Measurements from ENCODE around the gene PIP5K1C. TPM values are rescaled to one million over a fixed set of nuclear protein-coding genes. Genes with fewer than 3 reads are reported as not detected.

Gene PIP5K1C
- total RNA-seq, 2 donors from 2014 or later, result 31.3 to 45.8 TPM

DNA sequence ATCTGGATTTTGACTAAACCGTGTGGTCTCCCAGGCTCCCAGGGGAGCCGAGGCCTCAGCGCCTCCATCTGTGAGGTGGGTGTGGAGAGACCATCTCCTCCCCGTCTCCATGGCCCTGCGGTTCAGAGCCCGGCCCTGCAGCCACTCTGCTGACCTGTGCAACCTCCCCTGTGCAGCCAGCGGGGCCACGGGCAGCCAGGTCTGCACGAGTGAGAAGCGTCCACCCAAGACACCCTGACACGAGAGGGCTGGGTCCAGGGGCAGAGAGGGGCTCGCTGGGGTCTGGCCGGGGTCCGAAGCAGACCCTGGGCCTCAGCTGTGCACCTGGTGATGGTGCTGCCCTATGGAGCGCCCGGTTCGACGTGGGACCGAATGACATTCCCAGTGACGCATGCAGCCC lies 63.3 kb downstream of the PIP5K1C start:
- H3K4me3 ChIP-seq, result no peak overlapping the region
- no peak for DNase-seq (ENCODE audit: low spot score)
- H3K9me3 ChIP-seq, result no peaks in the 10 kb centered on the region
- H3K4me1 ChIP-seq, result no peaks in the 10 kb centered on the region
- H3K36me3 ChIP-seq, result peaks cover 67% of the 10 kb centered on the region
- TF ChIP-seq, protein P1, sequence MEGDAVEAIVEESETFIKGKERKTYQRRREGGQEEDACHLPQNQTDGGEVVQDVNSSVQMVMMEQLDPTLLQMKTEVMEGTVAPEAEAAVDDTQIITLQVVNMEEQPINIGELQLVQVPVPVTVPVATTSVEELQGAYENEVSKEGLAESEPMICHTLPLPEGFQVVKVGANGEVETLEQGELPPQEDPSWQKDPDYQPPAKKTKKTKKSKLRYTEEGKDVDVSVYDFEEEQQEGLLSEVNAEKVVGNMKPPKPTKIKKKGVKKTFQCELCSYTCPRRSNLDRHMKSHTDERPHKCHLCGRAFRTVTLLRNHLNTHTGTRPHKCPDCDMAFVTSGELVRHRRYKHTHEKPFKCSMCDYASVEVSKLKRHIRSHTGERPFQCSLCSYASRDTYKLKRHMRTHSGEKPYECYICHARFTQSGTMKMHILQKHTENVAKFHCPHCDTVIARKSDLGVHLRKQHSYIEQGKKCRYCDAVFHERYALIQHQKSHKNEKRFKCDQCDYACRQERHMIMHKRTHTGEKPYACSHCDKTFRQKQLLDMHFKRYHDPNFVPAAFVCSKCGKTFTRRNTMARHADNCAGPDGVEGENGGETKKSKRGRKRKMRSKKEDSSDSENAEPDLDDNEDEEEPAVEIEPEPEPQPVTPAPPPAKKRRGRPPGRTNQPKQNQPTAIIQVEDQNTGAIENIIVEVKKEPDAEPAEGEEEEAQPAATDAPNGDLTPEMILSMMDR (IDR thresholded peaks at IDR 0.05), result no peak
- no peak overlapping the region for H3K27ac ChIP-seq
- no peaks in the 10 kb centered on the region for H3K27me3 ChIP-seq

DNA sequence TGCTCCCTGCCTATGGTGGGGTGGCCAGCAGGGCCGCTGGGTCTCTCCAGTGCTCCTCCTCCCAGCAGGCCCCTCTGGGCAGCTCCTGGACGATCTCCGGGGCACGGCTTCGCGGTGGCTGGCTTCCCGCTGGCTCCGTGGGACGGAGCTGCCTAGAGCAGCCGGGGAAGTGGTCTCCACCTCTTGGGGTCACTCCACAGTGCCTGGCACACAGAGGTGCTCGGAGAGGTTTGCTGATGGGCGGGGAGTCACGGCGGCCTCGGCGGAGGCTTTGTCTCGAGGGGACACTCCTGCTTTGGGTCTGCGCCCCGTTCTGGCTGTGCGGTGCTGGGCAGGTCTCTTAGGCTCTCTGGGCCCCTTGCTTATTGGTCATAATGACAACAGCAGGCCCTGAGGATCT lies 63.8 kb downstream of the PIP5K1C start:
- no peak overlapping the region for H3K27ac ChIP-seq
- DNase-seq (ENCODE audit: low spot score), result no peak
- peaks cover 67% of the 10 kb centered on the region for H3K36me3 ChIP-seq
- TF ChIP-seq, protein P1 (IDR thresholded peaks at IDR 0.05), result no peak
- no peak overlapping the region for H3K4me3 ChIP-seq
- H3K9me3 ChIP-seq, result no peaks in the 10 kb centered on the region
- no peaks in the 10 kb centered on the region for H3K27me3 ChIP-seq
- no peaks in the 10 kb centered on the region for H3K4me1 ChIP-seq

DNA sequence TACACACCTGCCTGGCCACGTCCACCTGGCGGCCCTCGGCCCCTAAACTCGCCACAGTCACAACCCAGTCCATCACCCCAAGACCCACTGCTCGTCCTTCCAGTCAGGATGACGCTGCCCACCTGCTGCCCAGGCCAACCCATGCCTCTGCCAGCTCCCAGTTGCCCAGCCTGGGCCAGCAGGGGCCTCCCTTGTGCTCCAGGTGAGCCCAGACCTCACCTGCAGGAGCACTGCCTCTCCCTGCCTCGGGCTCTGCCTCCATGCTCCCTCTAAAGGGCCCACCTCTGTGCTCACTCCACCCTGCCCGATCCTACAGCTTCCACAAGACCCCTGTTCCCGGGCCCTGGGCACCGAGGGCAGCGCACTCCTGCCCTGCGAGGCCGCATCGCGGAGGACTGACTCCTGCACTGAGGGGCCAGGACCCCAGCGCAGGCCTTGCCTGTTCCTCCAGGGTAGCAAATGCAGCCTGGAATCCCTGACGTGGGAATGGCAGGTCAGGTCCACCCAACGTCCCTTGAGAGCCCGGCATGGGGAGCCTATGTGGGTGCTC lies 65.7 kb downstream of the PIP5K1C start:
- Histone ChIP-seq H3K27me3 (no peaks in the 10 kb centered on the region), H3K36me3 (peaks cover 58% of the 10 kb centered on the region), H3K9me3 (no peaks in the 10 kb centered on the region), H3K27ac (no peak overlapping the region), H3K4me1 (no peaks in the 10 kb centered on the region), H3K4me3 (no peak overlapping the region)
- DNase-seq (ENCODE audit: low spot score), result no peak
- TF ChIP-seq, protein P1 (IDR thresholded peaks at IDR 0.05), result no peak

DNA sequence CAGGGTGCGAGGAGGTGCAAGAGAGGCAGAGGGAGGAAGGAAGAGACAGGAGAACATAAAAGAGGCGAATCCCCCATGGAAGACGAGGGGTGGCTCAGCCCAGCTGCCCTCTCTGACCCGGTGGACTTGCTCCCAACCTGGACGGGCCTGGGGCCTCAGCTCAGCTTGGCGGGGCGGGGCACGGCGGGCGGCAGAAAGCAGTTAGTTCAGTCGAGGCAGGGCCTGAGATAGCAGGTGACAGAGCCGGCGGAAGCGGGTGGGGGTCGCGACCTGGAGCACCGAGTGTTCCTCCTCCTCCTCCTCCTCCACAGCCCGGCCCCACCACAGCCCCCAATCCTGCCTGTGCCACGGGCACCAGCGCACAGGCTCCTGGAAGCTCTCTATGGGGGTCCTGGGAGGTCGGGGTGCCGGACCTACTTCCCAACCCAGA lies 66.7 kb downstream of the PIP5K1C start:
- H3K27me3 ChIP-seq, result no peaks in the 10 kb centered on the region
- H3K27ac ChIP-seq, result no peak overlapping the region
- peaks cover 48% of the 10 kb centered on the region for H3K36me3 ChIP-seq
- TF ChIP-seq, protein P1 (IDR thresholded peaks at IDR 0.05), result no peak
- no peak overlapping the region for H3K4me3 ChIP-seq
- H3K9me3 ChIP-seq, result no peaks in the 10 kb centered on the region
- no peaks in the 10 kb centered on the region for H3K4me1 ChIP-seq
- no peak for DNase-seq (ENCODE audit: low spot score)

DNA sequence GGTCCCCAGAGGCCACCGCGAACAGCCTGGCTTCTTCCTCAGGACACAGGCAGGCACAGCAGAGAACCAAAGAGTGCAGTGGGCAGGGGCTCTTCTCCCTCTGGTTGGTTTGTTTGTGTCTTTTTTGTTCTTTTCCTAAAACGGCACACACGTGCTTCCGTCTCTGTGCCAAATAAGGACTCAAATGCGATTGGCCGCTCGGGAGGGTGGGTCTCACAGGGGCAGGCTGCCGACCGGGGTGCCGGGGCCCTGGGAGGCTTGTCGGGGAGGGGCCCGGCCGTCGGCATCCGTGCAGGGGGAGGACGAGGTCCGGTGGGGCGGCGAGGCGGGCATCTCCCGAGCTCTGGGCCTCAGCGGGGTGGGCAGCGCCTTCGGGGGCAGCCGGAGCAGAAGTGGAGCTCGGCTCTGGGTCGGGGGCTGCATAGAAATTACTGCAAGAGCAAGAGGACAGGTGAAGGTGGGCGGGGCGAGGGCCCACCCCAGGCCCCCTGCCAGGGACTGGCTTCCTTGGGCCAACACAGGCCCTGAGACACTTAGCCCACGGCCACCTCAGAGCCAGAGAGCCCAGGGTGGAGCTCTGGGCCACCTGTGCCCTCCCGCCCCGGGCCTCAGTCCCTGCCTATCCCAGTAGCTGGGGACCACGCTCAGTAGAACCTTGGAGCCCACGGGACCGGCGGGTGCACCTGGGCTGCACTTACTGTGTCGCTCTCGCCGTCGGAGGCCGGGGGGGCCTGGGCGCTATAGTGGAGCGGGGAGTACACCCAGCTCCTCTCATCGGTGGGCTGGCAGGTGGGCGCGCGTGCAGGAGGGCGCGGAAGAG lies 67.3 kb downstream of the PIP5K1C start:
- Histone ChIP-seq H3K36me3 (peaks cover 42% of the 10 kb centered on the region), H3K27me3 (no peaks in the 10 kb centered on the region), H3K27ac (no peak overlapping the region), H3K9me3 (no peaks in the 10 kb centered on the region), H3K4me1 (no peaks in the 10 kb centered on the region), H3K4me3 (no peak overlapping the region)
- no peak for DNase-seq (ENCODE audit: low spot score)
- TF ChIP-seq, protein P1 (IDR thresholded peaks at IDR 0.05), result no peak

All from right atrium auricular region (tissue), 2 donors.